GM19452 (cell line): ENCODE measurements around the gene CERS6.

ENCODE experiments used
- ATAC-seq: cut with Tn5 transposase; IDR thresholded peaks from one replicate; pipeline ENCODE4 v1.9.1; 2021; ENCODE audit not compliant: unreplicated experiment

The CERS6 gene

DNA sequence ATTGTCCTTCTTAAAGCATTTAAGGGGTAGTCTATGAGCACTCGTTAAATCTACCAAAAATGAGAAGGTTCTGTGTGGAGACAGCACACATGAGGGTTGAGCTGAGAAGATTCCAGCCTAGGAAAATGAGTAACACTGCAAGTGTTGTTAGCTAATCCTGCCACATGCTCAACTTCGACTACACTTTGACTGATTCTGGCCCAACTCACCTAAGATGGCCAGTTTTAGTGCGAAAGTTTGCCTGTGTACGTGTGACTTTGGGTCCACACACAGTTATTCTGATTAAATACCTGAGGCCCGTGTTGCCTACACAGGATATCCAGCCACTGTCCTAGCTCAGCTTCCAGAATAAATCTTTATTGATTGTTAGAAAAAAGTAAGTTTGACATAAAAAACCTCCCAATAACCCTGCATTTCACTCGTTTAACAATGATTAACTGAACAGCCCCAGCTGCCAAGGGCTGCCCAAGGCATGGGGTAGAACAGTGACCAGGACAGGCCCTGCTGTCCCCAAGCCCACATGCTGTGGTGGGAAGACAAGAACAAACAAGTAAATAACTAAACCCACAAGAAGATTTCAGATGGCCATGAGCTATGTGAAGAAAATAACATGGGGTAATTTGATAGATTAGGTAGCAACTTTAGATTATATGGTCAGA lies 14.7 kb upstream of the CERS6 start:
- ATAC-seq = no peak

DNA sequence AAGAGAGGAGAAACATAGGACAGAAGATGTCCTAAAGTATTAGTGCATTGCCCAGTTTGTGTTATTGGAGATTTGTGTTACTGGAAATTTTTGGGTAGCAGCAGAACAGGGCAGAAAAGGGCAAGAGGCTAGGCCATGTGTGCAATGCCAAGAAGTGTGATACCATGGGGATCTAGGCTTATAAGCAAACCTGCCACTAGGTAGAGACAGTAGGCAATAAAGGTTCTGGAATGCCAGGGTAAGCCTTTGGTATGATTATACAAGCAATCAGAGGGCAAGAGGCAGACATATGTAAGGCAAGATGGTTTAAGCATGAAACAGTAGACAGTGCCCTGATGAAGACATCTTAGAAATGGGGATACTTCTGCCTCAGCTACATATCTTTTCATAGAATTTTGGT lies 12.3 kb upstream of the CERS6 start:
- no peak for ATAC-seq

DNA sequence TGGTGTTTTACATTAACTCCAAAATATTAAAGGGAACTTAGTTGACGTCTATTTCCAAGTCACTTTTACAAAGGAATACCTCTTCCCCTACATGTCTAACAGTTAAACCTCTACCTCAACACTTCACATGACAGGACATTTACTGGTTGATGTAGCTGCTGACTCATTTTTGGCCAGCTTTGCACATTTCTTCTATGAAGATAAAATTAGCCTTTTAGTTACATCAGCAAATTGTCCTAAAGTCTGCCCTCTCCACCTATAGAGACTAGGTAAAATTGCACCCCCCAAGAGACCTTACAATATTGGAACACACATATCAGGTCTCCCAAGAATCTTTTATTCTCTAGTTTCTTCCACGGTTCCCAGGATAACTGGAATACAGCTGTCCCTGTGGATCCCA lies 10.1 kb upstream of the CERS6 start:
- no peak for ATAC-seq

DNA sequence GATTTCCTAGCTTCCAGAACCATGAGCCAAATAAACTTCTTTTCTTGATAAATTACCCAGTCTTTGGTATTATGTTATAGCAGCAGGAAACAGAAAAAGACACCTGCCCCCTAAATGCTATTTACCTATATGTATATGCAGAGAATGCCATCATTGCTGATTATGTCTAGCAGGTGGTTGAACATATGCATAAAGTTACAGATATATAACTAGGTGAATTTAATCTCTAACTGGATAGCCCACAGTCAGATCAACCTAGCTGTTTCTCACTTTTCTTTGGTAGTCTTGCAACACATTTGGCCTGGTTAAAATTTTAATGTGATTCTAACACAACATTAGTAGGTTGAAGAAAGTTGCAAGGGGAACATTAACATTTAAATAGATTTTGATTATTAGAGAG lies 7.1 kb upstream of the CERS6 start:
- no peak for ATAC-seq

DNA sequence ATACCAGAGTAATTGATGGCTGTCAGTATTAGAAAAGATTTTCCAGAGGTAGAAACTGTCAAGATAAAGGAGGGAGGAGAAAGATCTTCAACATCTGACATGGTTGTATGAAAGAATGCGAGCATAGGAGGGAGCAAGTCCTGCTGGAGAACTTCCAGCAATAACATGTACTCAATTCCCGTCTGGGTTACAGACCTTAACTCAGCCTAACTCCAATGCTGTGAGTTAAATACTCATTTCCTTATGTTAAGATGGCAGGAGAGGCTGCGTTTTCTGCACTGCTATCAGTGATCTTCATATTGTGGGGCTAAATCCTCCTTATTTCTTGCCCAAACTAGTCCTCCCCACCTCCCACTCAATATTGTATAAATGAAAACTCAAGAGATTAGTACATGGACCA lies 6.7 kb upstream of the CERS6 start:
- no peak for ATAC-seq

DNA sequence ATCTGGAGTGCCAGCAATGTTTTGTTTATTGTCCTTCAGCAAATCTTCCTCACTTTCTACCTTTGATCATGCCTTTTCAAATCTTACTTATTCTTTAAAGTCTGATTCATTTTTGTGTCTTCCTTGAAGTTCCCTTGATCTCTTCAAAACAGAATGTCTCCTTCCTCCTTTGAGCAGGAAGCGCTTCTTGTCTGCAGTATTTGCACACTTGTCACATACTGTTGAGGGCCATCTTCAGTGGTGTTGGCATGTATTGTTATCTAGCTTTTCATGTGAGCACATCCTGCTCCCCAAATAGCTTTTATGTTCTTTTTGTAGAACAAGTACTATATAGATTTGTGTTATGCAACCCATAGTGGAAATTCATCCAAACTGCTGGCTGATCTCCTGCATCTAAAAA lies 5.9 kb upstream of the CERS6 start:
- ATAC-seq = no peak

DNA sequence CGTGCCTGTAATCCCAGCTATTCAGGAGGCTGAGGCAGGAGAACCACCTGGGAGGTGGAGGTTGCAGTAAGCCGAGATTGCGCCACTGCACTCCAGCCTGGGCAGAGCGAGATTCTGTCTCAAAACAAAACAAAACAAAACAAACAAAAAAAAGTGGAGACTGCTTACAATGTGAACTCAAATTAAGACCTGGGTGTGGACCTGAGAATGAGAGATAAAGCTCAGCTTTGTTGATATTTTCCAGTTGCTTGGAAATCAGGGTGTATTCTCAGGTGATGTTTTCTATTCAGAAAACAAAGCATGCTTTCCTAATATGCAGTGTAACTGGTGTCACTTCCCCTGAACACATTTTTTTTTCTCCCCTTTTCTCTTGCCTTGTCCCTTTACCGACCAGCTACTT lies 5.3 kb upstream of the CERS6 start:
- ATAC-seq = no peak

- no peak for ATAC-seq
Measured at GRCh38 chr2:168452781-168453180, 3.3 kb upstream of the CERS6 start.

DNA sequence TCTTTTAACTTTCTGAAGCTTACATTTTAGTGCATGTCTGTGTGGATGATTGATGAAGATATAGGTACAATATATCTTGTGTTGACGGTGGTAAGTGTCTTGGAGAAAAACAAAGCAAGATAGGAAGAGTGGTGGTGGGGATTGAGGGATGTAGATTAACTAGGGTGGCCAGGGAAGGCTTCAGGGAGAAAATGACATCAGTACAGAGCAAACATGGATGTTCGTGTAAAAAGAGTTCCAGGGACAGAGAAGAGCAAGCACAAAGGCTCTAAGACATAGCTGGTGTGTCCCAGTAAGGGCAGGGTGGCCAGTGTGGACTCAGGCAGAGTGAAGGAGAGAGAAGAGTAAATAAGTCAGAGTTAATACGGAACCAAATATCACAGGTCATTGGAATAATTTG lies 2.7 kb upstream of the CERS6 start:
- no peak for ATAC-seq

- no peak for ATAC-seq
Measured at GRCh38 chr2:168454737-168455644, 1.1 kb upstream of the CERS6 start.

DNA sequence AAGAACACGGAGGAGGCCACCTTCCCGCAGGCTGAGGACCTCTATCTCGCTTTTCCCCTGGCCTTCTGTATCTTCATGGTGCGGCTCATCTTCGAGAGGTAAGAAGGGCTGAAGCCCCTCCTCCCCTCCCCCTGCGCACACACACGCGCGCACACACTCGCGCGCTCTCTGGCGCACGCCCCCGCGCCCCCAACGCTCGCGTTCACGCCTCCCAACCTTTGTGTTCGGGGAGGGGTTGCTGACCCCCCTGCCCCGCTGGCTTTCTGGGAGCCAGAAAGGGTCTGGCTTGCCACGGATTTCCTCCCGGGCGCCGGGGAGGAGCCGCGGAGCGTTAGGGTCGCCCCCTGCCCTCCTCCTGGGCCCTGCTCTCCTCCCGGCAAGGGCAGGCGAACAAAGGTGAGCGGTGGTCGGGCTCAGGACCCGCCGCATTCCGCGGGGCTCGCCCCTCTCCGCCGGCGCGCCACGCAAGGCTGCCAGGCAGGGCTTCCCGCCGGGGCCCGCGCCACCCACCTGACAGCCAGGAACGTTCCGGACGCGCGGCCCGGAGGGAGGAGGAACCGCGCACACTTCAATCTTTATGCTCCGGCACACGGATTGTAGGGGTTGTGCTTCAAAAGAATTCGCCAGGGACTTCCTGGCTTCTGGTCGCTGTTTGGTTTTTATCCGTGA lies 583 bp downstream of the CERS6 start:
- peak; percentile 32 for ATAC-seq

- peak; percentile 1 for ATAC-seq
Measured at GRCh38 chr2:168457190-168457895, 1.3 kb downstream of the CERS6 start.

- ATAC-seq = no peak
Measured at GRCh38 chr2:168458139-168458538, 2.1 kb downstream of the CERS6 start.

DNA sequence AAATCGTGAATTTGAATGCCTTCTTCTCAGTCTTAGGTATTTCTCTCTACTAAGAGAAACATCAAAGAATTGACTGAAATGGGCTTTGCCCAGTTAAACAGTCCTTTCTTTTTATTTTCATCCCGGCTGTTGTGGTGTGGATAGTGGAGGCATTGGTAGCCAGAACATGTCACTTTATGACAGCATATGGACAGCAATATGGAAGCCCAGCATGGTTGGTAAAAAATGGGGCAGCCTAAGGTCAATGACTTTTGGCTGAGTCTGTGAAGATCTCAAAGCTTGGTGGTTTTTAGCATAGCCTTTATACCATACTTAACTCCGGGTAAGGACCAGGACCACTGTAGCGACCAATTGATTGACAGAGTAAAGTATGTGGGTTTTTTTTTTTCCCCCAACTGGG lies 3.2 kb downstream of the CERS6 start:
- ATAC-seq = no peak

- ATAC-seq = no peak
Measured at GRCh38 chr2:168460571-168460970, 4.5 kb downstream of the CERS6 start.

- no peak for ATAC-seq
Measured at GRCh38 chr2:168461178-168461941, 5.3 kb downstream of the CERS6 start.

- ATAC-seq = no peak
Measured at GRCh38 chr2:168461942-168462331, 5.9 kb downstream of the CERS6 start.

DNA sequence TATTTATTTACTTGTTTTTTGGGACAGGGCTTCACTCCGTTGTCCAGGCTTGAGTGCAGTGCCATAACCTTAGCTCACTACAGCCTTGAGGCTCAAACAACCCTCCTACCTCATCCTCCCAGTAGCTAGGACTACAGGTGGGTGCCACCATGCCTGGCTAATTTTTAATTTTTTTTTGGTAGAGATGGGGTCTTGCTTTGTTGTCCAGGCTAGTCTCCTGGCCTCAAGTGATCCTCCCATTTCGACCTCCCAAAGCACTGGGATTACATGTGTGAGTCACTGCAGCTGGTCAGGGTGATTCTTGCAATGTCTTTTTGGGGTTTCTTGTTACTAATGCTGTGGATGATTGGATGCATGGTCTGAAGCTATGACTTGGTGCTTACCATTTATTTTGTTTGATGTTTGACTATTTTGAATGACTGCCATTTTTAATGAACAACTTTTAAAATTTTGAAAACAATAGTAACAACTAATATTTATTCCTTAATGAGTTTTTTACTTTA lies 6.5 kb downstream of the CERS6 start:
- ATAC-seq = no peak

DNA sequence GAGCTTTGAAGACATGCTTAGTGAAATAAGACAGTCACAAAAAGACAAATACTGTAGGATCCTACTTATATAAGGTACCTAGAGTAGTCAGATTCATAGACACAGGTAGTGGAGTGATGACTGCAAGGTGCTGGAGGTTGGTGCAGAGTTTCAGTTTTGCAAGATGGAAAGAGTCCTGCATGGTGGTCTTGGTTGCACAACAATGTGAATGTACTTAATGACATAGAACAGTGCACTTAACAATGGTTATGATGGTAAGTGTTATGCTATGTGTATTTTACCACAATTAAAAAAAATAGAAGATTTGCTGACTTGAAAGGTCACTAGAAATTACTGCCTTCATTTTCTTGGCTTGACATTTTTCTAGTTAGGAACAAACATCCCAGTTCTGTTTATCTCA lies 9.5 kb downstream of the CERS6 start:
- ATAC-seq = no peak

GRCh38 chr2:168466190-168466737 lies 10.2 kb downstream of the CERS6 start:
- no peak for ATAC-seq
